Stimulated activated CD4-positive, alpha-beta T cell treated with anti-CD3 and anti-CD28 coated beads, Interleukin-1b, Interleukin-23, amount 100 ng/mL, for 4 hours (primary cell): Measurements from ENCODE around the gene LRRC34.

Experiments
- DNase-seq, 2 donors: peaks; one replicate each; pipeline ENCODE4 v3.0.0-alpha.2; 2020; ENCODE audit warnings: low read depth in 2 of 2

The LRRC34 gene

GRCh38 chr3:169812332-169813235 lies at the start of gene LRRC34, which contains the start of gene LRRIQ4:
TSS of gene LRRC34 (minus strand) at chr3:169812904. CDS start at chr3:169812548, 356 bp downstream.
TSS of gene LRRIQ4 (plus strand) at chr3:169812870. CDS start at chr3:169821922, 9,052 bp downstream.
- DNase-seq, result peak; percentile 60 to 61

GRCh38 chr3:169861871-169862270 lies 49.2 kb upstream of the LRRC34 start:
- no peak for DNase-seq

GRCh38 chr3:169857811-169858210 lies 45.1 kb upstream of the LRRC34 start:
- DNase-seq, result no peak

- DNase-seq, result no peak
Observed at GRCh38 chr3:169855514-169855913, 42.8 kb upstream of the LRRC34 start.

- DNase-seq, result no peak
Observed at GRCh38 chr3:169850618-169851017, 37.9 kb upstream of the LRRC34 start.

- DNase-seq, result no peak
Observed at GRCh38 chr3:169848741-169849140, 36.0 kb upstream of the LRRC34 start.

GRCh38 chr3:169847896-169848295 lies 35.2 kb upstream of the LRRC34 start:
- DNase-seq, result no peak

GRCh38 chr3:169846458-169847193 lies 33.9 kb upstream of the LRRC34 start:
- no peak for DNase-seq

GRCh38 chr3:169842960-169843359 lies 30.3 kb upstream of the LRRC34 start:
- no peak for DNase-seq

GRCh38 chr3:169841171-169841570 lies 28.5 kb upstream of the LRRC34 start:
- DNase-seq, result no peak

- no peak for DNase-seq
Observed at GRCh38 chr3:169838511-169839030, 25.9 kb upstream of the LRRC34 start.

GRCh38 chr3:169836942-169837275 lies 24.2 kb upstream of the LRRC34 start:
- no peak for DNase-seq

GRCh38 chr3:169836078-169836941 lies 23.6 kb upstream of the LRRC34 start:
- DNase-seq, result no peak

GRCh38 chr3:169835533-169835932 lies 22.8 kb upstream of the LRRC34 start:
- DNase-seq, result no peak

- DNase-seq, result no peak
Observed at GRCh38 chr3:169827712-169828111, 15.0 kb upstream of the LRRC34 start.

GRCh38 chr3:169825316-169825715 lies 12.6 kb upstream of the LRRC34 start:
- no peak for DNase-seq

- no peak for DNase-seq
Observed at GRCh38 chr3:169822983-169823382, 10.3 kb upstream of the LRRC34 start.

GRCh38 chr3:169822540-169822939 lies 9.8 kb upstream of the LRRC34 start:
- DNase-seq, result no peak

GRCh38 chr3:169822091-169822490 lies 9.4 kb upstream of the LRRC34 start:
- DNase-seq, result no peak

GRCh38 chr3:169818316-169818715 lies 5.6 kb upstream of the LRRC34 start:
- no peak for DNase-seq

GRCh38 chr3:169815590-169816150 lies 3.0 kb upstream of the LRRC34 start:
- DNase-seq, result no peak
